IMR-90 (cell line): ENCODE results near the gene PRKAG1. TPM values are rescaled to one million over a fixed set of nuclear protein-coding genes. Genes with fewer than 3 reads are reported as not detected.

ENCODE experiments used
- ATAC-seq: fragments of 200-7000 bp; cut with Tn5 transposase; 2 replicates; pipeline ENCODE4 v1.9.1; 2020; ENCODE audit warnings: low read depth, mild to moderate bottlenecking, moderate library complexity
- BruUV-seq: library from RNA; stranded (reverse); fragments of 400-500 nt; replicated peaks from 2 replicates; lab custom pipeline; 2021; lab: Mats Ljungman, UMichigan
- CTCF ChIA-PET: fragments of 300-600 bp; formaldehyde crosslinking; extraction: SDS; loops from one replicate; lab custom pipeline; 2021; ENCODE audit warnings: antibody characterized with exemption; lab: Yijun Ruan, JAX
- POLR2A ChIA-PET: fragments of 300-600 bp; sonication (Branson Sonifier 250); formaldehyde crosslinking; loops from one replicate; lab custom pipeline; 2022; ENCODE audit warnings: antibody characterized with exemption; ENCODE audit not compliant: unreplicated experiment; lab: Charles Lee
- DNase-seq: peaks from one replicate; pipeline ENCODE4 v3.0.0; 2013
- H2AFZ ChIP-seq: replicated peaks from 2 replicates; pipeline ENCODE3; 2013; ENCODE audit warnings: low read length, mild to moderate bottlenecking; ENCODE audit not compliant: poor library complexity
- H2AK5ac ChIP-seq: 2 replicates; pipeline ENCODE4 v1.6.1; 2013; ENCODE audit warnings: low read depth, low read length, inconsistent platforms
- H2AK9ac ChIP-seq: replicated peaks from 2 replicates; pipeline ENCODE3; 2013; ENCODE audit warnings: mild to moderate bottlenecking, low read depth, low read length, moderate library complexity; ENCODE audit not compliant: poor library complexity
- H2BK120ac ChIP-seq: 2 replicates; pipeline ENCODE4 v1.6.1; 2013; ENCODE audit warnings: low read depth, low read length, inconsistent platforms
- H2BK15ac ChIP-seq: 3 replicates; pipeline ENCODE4 v1.6.1; 2013; ENCODE audit warnings: low read depth, low read length, inconsistent platforms
- H2BK20ac ChIP-seq: 2 replicates; pipeline ENCODE4 v1.6.1; 2013; ENCODE audit warnings: low read depth, mild to moderate bottlenecking, inconsistent platforms, low read length, moderate library complexity
- H2BK5ac ChIP-seq: 2 replicates; pipeline ENCODE4 v1.6.1; 2013; ENCODE audit warnings: mild to moderate bottlenecking, low read depth, low read length, inconsistent platforms; ENCODE audit not compliant: poor library complexity, severe bottlenecking
- H3K14ac ChIP-seq: replicated peaks from 2 replicates; pipeline ENCODE4 v1.6.1; 2013; ENCODE audit warnings: low read depth, low read length, inconsistent platforms
- H3K18ac ChIP-seq: 2 replicates; pipeline ENCODE4 v1.6.1; 2013; ENCODE audit warnings: low read depth, low read length, control low read depth
- H3K23ac ChIP-seq: 2 replicates; pipeline ENCODE4 v1.6.1; 2013; ENCODE audit warnings: low read depth, low read length, inconsistent platforms
- H3K27ac ChIP-seq: 2 replicates; pipeline ENCODE4 v1.5.1; 2013; ENCODE audit warnings: mild to moderate bottlenecking, control low read depth, low read length; ENCODE audit not compliant: insufficient read depth
- H3K27me3 ChIP-seq: 2 replicates; pipeline ENCODE4 v1.6.1; 2013; ENCODE audit warnings: low read length; ENCODE audit not compliant: control insufficient read depth, insufficient read depth
- H3K36me3 ChIP-seq: 2 replicates; pipeline ENCODE4 v1.6.1; 2013; ENCODE audit warnings: low read length, mixed read lengths; ENCODE audit not compliant: control insufficient read depth, insufficient read depth
- H3K4ac ChIP-seq: 2 replicates; pipeline ENCODE4 v1.6.1; 2013; ENCODE audit warnings: low read depth, low read length, inconsistent platforms
- H3K4me1 ChIP-seq: 2 replicates; pipeline ENCODE4 v1.6.1; 2013; ENCODE audit warnings: low read length, mixed read lengths; ENCODE audit not compliant: control insufficient read depth, insufficient read depth
- H3K4me2 ChIP-seq: 2 replicates; pipeline ENCODE4 v1.6.1; 2013; ENCODE audit warnings: low read depth, mild to moderate bottlenecking, control low read depth, low read length, moderate library complexity
- H3K4me3 ChIP-seq: 2 replicates; pipeline ENCODE4 v1.5.1; 2013; ENCODE audit warnings: low read depth, mild to moderate bottlenecking, control low read depth, low read length, moderate library complexity; ENCODE audit not compliant: insufficient read depth
- H3K56ac ChIP-seq: 2 replicates; pipeline ENCODE4 v1.6.1; 2013; ENCODE audit warnings: low read length, inconsistent platforms; ENCODE audit not compliant: insufficient read depth; ENCODE audit errors: extremely low read depth
- H3K79me1 ChIP-seq, 2 experiments: 2 replicates each; pipeline ENCODE4 v1.6.1; 2013; ENCODE audit warnings: low read length in 2 of 2, inconsistent platforms in 1 of 2, low read depth in 1 of 2
- H3K9ac ChIP-seq: 2 replicates; pipeline ENCODE4 v1.6.1; 2013; ENCODE audit warnings: low read depth, low read length, control low read depth
- H3K9me1 ChIP-seq: 2 replicates; pipeline ENCODE4 v1.6.1; 2013; ENCODE audit warnings: low read length, inconsistent platforms; ENCODE audit not compliant: insufficient read depth
- H3K9me3 ChIP-seq: 2 replicates; pipeline ENCODE4 v1.6.1; 2013; ENCODE audit warnings: low read length; ENCODE audit not compliant: control insufficient read depth, insufficient read depth
- H4K20me1 ChIP-seq: 2 replicates; pipeline ENCODE4 v1.6.1; 2013; ENCODE audit warnings: low read length, inconsistent platforms; ENCODE audit not compliant: insufficient read depth
- H4K5ac ChIP-seq: 2 replicates; pipeline ENCODE4 v1.6.1; 2013; ENCODE audit warnings: mild to moderate bottlenecking, low read depth, low read length, control low read depth
- H4K8ac ChIP-seq, 2 experiments: 2 replicates each; pipeline ENCODE4 v1.6.1; 2013; ENCODE audit warnings: low read depth in 2 of 2, low read length in 2 of 2, control low read depth in 1 of 2, inconsistent platforms in 1 of 2
- H4K91ac ChIP-seq: 2 replicates; pipeline ENCODE4 v1.6.1; 2013; ENCODE audit warnings: low read depth, low read length, inconsistent platforms; ENCODE audit not compliant: insufficient read depth
- CEBPB ChIP-seq: IDR thresholded peaks from 2 replicates; pipeline ENCODE4 v1.6.1; 2012; ENCODE audit warnings: low read depth, low read length, improper control_type of control experiment
- ELK1 ChIP-seq: fragments of 150-350 bp; IDR thresholded peaks from 2 replicates; pipeline ENCODE4 v1.6.1; 2016; ENCODE audit warnings: low read depth, mild to moderate bottlenecking, low read length, moderate library complexity, borderline replicate concordance
- FOS ChIP-seq: fragments of 150-350 bp; IDR thresholded peaks from 2 replicates; pipeline ENCODE4 v1.6.1; 2016; ENCODE audit warnings: low read depth, low read length
- RAD21 ChIP-seq: IDR thresholded peaks from 2 replicates; pipeline ENCODE4 v1.6.1; 2012; ENCODE audit warnings: low read length, improper control_type of control experiment
- RCOR1 ChIP-seq: IDR thresholded peaks from 2 replicates; pipeline ENCODE4 v1.6.1; 2012; ENCODE audit warnings: mild to moderate bottlenecking, low read length, improper control_type of control experiment; ENCODE audit not compliant: insufficient replicate concordance
- WGBS, 2 experiments: methylation state at CpG; one replicate each; pipeline versions ENCODE4 v1.1.5 to v1.1.7; 2013; ENCODE audit warnings: missing lambda C conversion rate in 2 of 2; ENCODE audit not compliant: insufficient read length in 1 of 2; ENCODE audit errors: extremely low coverage in 2 of 2; 5-methylcytosine and 5-hydroxymethylcytosine counted together
- dilution Hi-C: fragments of 300-500 bp; cut with HindIII; formaldehyde crosslinking; loops from one replicate; pipeline ENCODE4 v1.14.3; 2018; ENCODE audit warnings: low sequenced_read_pairs; ENCODE audit not compliant: unreplicated experiment
- in situ Hi-C: fragments of 300-500 bp; cut with MboI; formaldehyde crosslinking; loops from 3 replicates; pipeline ENCODE4 v1.14.3; 2019; ENCODE audit warnings: low sequenced_read_pairs, inconsistent platforms, mixed read lengths
- intact Hi-C: fragments of 100-400 bp; cut with micrococcal nuclease; formaldehyde crosslinking; loops from 2 replicates; pipeline ENCODE4 v1.10.0; 2022
- polyA plus RNA-seq, 3 experiments: library from polyadenylated mRNA; depleted of rRNA; stranded (reverse); fragments of >200 nt; gene quantifications; 2 replicates each; pipeline ENCODE4 v1.2.3, GENCODE V29; 2012; ENCODE audit warnings: low replicate concordance in 1 of 3
- total RNA-seq: library from RNA; depleted of rRNA; stranded (reverse); fragments of >200 nt; gene quantifications from 2 replicates; pipeline ENCODE4 v1.2.3, GENCODE V29; 2012

Gene PRKAG1
- total and polyA plus RNA-seq, 2 of the 4 experiments (the other 2 are of a cell fraction) = 81.1 to 106 TPM

GRCh38 chr12:48978291-48978740, 40.3 kb downstream of the PRKAG1 start, which contains the start of gene WNT1:
Gene WNT1, plus strand, starts transcription at chr12:48978322. Its CDS starts 329 bp downstream, at chr12:48978651.
- Histone ChIP-seq H2BK120ac (no peak within 1 kb of the TSS), H3K4me1 (peaks cover 6% of the 10 kb centered on the region), H2AK9ac (peak within 1 kb of the TSS; percentile 38), H3K18ac (no peak within 1 kb of the TSS), H4K5ac (no peak within 1 kb of the TSS), H3K9me1 (peaks cover 8% of the 10 kb centered on the region), H2AK5ac (no peak within 1 kb of the TSS), H3K4me3 (no peak within 1 kb of the TSS), H4K91ac (no peak within 1 kb of the TSS), H2BK5ac (no peak within 1 kb of the TSS), H4K20me1 (peaks cover 16% of the 10 kb centered on the region; the same call in 1 of the 2 replicates), H3K14ac (no peak within 1 kb of the TSS), H3K23ac (peak within 1 kb of the TSS; percentile 82; the same call in 1 of the 2 replicates), H3K36me3 (no peaks in the 10 kb centered on the region), H4K8ac (no peak within 1 kb of the TSS), H3K9me3 (no peaks in the 10 kb centered on the region), H3K4ac (no peak within 1 kb of the TSS), H2BK20ac (no peak within 1 kb of the TSS), H3K56ac (no peak within 1 kb of the TSS), H2AFZ (peak within 1 kb of the TSS; percentile 77), H3K4me2 (peak within 1 kb of the TSS; percentile 43; the same call in 1 of the 2 replicates), H2BK15ac (no peak within 1 kb of the TSS), H3K27ac (no peak within 1 kb of the TSS), H3K79me1 (no peaks in the 10 kb centered on the region), H3K9ac (no peak within 1 kb of the TSS), H3K27me3 (peaks cover 77% of the 10 kb centered on the region)
- in situ Hi-C loops (no loop called here), intact Hi-C loops (no loop called here), dilution Hi-C loops (no loop called here)
- no TSS peak for BruUV-seq
- WGBS, 2 experiments = 1% methylated on average over 17 of the region's 45 CpGs; no CpG with 5 or more reads in 1 of the 2 experiments
- POLR2A ChIA-PET = no interaction called here
- CTCF ChIA-PET = interaction anchor here (0.8 to 1.9 kb wide), 4 partner anchors 10 to 23 kb away, joined by 3 to 11 read pairs (median 4); no protein-coding TSS in a partner anchor
- no peak for TF ChIP-seq RCOR1
- no peak for TF ChIP-seq RAD21
- no peak for TF ChIP-seq FOS
- TF ChIP-seq ELK1 = no peak
- no peak for TF ChIP-seq CEBPB
- DNase-seq = no peak
- ATAC-seq = peak; percentile 27
